ENCODE data around the gene TMEM237.

Gene TMEM237

DNA sequence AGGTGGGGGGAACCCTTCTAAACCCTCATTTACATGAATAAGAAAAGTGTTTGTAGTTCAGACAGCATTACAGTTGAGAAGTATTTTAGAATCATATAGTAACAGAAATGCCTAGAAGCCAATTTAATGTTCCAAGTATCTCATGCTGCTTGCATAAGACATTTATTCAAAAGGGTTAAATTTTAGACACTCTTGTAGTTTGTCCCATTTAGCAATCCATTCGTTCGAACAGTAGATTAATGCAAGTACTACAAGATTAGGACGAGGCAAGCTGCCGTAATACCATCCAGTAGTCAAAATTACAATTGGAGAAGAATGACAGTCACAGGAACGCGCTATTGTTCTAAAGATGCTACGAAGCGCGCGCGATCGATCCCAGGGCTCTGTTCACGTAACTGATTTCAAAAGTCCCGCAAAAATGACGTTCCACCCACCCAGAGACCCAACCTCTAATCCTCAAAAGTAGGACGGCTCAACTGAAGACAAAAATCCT is 1.2 kb downstream of the TMEM237 start:
- DNase-seq (ENCODE audit: low spot score) = no peak

DNA sequence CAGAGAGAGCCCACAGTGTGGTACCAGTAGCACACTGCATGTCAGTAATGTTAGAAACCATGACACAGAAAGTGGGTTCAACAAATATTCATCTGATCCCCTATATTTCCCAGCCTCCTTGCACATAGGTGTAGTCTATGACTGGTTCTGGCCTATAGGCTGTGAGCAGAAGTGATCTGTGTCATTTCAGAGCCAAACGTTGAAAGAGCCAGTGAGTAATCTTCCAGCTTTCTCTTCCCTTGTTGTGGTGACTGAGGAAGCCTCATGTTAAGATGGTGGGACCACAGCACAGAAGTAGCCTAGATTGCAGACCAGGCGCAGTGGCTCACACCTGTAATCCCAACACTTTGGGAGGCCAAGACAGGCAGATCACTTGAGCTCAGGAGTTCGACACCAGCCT is 4.1 kb downstream of the TMEM237 start:
- DNase-seq (ENCODE audit: low spot score) = no peak

DNA sequence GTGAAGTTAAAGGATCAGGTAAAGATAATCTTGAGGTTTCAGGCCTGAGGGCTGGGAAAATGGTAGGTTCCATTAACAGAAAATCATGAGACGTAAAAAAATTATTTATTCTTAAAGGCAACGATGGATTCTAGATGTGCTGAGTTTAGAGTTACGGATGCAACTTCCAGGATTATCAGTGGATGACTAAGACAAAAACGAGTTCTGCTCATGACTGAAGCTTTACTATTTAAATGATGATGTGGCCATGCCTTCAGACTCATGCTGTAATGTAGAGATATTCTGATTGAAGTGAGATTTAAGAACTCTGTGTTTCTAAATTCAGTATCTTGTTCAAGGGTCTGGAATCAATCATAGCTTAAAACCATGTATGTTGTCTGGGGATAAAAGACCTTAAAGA is 5.0 kb downstream of the TMEM237 start:
- no peak for DNase-seq (ENCODE audit: low spot score)

- no peak for DNase-seq (ENCODE audit: low spot score)
Measured at GRCh38 chr2:201633661-201634249, 9.5 kb downstream of the TMEM237 start.

- no peak for DNase-seq (ENCODE audit: low spot score)
Measured at GRCh38 chr2:201631041-201631440, 12.3 kb downstream of the TMEM237 start.

GRCh38 chr2:201630577-201630976 is 12.7 kb downstream of the TMEM237 start:
- no peak for DNase-seq (ENCODE audit: low spot score)

- no peak for DNase-seq (ENCODE audit: low spot score)
Measured at GRCh38 chr2:201628545-201628944, 14.8 kb downstream of the TMEM237 start.

- no peak for DNase-seq (ENCODE audit: low spot score)
Measured at GRCh38 chr2:201622306-201622970, 20.9 kb downstream of the TMEM237 start.

DNA sequence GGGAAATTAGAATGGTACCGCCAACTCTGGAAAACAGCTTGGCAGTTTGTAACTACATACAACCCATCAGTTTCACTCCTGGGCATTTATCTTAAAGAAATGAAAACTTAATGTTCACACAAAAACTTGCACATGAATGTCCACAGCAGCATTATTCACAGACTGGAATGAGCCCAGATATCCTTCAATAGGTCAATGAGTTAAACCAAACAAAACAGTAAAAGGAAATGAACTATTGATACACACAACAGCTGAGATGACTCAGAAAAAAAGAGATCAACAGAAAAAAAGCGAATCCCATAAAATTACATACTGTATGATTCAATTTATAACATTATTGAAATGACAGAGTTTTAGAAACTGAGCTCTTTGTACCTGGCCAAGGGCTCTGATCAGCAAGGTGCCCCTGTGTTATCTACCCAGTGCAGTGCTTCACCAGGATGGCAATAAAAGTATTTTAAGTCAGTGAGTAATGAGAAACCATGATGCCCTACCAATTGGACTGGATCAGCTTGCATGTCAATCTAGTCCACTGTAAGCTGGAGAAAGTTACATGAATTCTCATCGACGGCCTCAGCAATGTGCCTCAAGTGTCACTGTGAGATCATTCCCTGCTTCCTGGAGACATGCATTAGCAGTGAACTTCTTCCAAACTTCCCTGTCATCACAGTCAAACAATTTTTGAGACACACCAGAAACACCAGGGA is 21.9 kb downstream of the TMEM237 start:
- DNase-seq (ENCODE audit: low spot score) = no peak

- DNase-seq (ENCODE audit: low spot score) = peak; percentile 100
Measured at GRCh38 chr2:201618744-201619662, 24.3 kb downstream of the TMEM237 start.

GRCh38 chr2:201608021-201608420 is 35.3 kb downstream of the TMEM237 start:
- no peak for DNase-seq (ENCODE audit: low spot score)

GRCh38 chr2:201607568-201607967 is 35.7 kb downstream of the TMEM237 start:
- DNase-seq (ENCODE audit: low spot score) = no peak

DNA sequence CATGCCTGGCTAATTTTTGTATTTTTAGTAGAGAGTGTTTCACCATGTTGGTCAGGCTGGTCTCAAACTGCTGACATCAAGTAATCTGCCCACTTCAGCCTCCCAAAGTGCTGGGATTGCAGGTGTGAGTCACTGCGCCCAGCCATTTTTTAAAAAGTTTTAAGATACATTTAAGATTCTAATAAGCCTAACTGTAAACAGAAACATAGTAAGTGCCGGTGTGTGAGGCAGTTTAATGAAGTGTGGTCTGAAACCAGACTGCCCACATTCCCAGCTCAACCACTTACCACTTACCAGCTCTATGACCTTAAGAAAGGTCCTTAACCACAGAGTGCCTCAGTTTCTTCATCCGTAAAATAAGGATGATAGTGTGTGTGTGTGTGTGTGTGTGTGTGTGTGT is 42.4 kb downstream of the TMEM237 start:
- no peak for DNase-seq (ENCODE audit: low spot score)

GRCh38 chr2:201597397-201597796 is 45.9 kb downstream of the TMEM237 start:
- DNase-seq (ENCODE audit: low spot score) = peak; percentile 14

DNA sequence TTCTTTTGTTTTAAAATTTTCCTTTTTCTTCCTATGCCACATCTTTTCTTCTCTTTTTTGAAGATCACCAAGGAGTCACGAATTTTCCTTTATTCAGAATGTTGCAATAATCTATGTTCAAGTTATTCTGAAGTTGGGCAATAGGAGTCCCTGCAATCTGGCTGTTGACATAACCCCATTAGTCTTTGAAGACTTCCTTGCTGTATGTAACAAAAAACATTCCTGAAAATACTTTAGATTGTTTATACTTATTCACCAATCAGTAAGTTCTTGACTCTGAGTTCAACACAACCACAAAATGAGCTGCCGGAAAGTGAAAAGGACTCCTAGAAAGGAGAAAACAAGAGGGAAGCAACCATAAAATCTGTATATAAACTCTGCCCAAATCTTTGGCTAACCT is 62.8 kb downstream of the TMEM237 start:
- DNase-seq (ENCODE audit: low spot score) = peak; percentile 43

- DNase-seq (ENCODE audit: low spot score) = no peak
Measured at GRCh38 chr2:201579536-201579935, 63.8 kb downstream of the TMEM237 start.

- DNase-seq (ENCODE audit: low spot score) = no peak
Measured at GRCh38 chr2:201575971-201576370, 67.3 kb downstream of the TMEM237 start.

- DNase-seq (ENCODE audit: low spot score) = no peak
Measured at GRCh38 chr2:201574766-201575165, 68.5 kb downstream of the TMEM237 start.

GRCh38 chr2:201572846-201573508 is 70.3 kb downstream of the TMEM237 start:
- DNase-seq (ENCODE audit: low spot score) = no peak
